ENCODE results near the gene SEC16B. TPM values are rescaled to one million over a fixed set of nuclear protein-coding genes. Genes with fewer than 3 reads are reported as not detected.
A peak's percentile ranks its signal among the peaks of the same experiment; 100 is the strongest.

Gene SEC16B
- total RNA-seq, 1 donor from 2014 or later, result 0.64 TPM

- Mint-ChIP-seq H3K27me3 (ENCODE audit: unreplicated experiment) (peaks cover 16% of the 10 kb centered on the region), H3K4me1 (ENCODE audit: unreplicated experiment) (peaks cover 11% of the 10 kb centered on the region), H3K27ac (ENCODE audit: unreplicated experiment) (peak overlapping the region; percentile 65), H3K4me3 (ENCODE audit: unreplicated experiment) (peak overlapping the region; percentile 24), H3K36me3 (ENCODE audit: unreplicated experiment) (no peaks in the 10 kb centered on the region), H3K9me3 (ENCODE audit: unreplicated experiment) (no peaks in the 10 kb centered on the region)
- TF ChIP-seq CTCF (IDR thresholded peaks at IDR 0.05), result no peak
- DNase-seq (ENCODE audit: extremely low spot score, unreplicated experiment), result no peak
Observed at GRCh38 chr1:177984136-177984525, 14.3 kb upstream of the SEC16B start.

- H3K27ac Mint-ChIP-seq (ENCODE audit: unreplicated experiment), result peak overlapping the region; percentile 65
- H3K27me3 Mint-ChIP-seq (ENCODE audit: unreplicated experiment), result peaks cover 16% of the 10 kb centered on the region
- TF ChIP-seq CTCF (IDR thresholded peaks at IDR 0.05), result no peak
- H3K36me3 Mint-ChIP-seq (ENCODE audit: unreplicated experiment), result no peaks in the 10 kb centered on the region
- no peak for DNase-seq (ENCODE audit: extremely low spot score, unreplicated experiment)
- no peaks in the 10 kb centered on the region for H3K9me3 Mint-ChIP-seq (ENCODE audit: unreplicated experiment)
- H3K4me3 Mint-ChIP-seq (ENCODE audit: unreplicated experiment), result peak overlapping the region; percentile 42
- peaks cover 11% of the 10 kb centered on the region for H3K4me1 Mint-ChIP-seq (ENCODE audit: unreplicated experiment)
Observed at GRCh38 chr1:177983482-177984135, 13.8 kb upstream of the SEC16B start.

GRCh38 chr1:177983077-177983476 is 13.2 kb upstream of the SEC16B start:
- H3K27me3 Mint-ChIP-seq (ENCODE audit: unreplicated experiment), result peaks cover 15% of the 10 kb centered on the region
- no peaks in the 10 kb centered on the region for H3K36me3 Mint-ChIP-seq (ENCODE audit: unreplicated experiment)
- H3K27ac Mint-ChIP-seq (ENCODE audit: unreplicated experiment), result no peak overlapping the region
- H3K4me1 Mint-ChIP-seq (ENCODE audit: unreplicated experiment), result peaks cover 11% of the 10 kb centered on the region
- H3K9me3 Mint-ChIP-seq (ENCODE audit: unreplicated experiment), result no peaks in the 10 kb centered on the region
- TF ChIP-seq CTCF (IDR thresholded peaks at IDR 0.05), result no peak
- no peak overlapping the region for H3K4me3 Mint-ChIP-seq (ENCODE audit: unreplicated experiment)
- DNase-seq (ENCODE audit: extremely low spot score, unreplicated experiment), result no peak

- no peaks in the 10 kb centered on the region for H3K36me3 Mint-ChIP-seq (ENCODE audit: unreplicated experiment)
- peaks cover 12% of the 10 kb centered on the region for H3K27me3 Mint-ChIP-seq (ENCODE audit: unreplicated experiment)
- no peak for DNase-seq (ENCODE audit: extremely low spot score, unreplicated experiment)
- peaks cover 14% of the 10 kb centered on the region for H3K4me1 Mint-ChIP-seq (ENCODE audit: unreplicated experiment)
- H3K27ac Mint-ChIP-seq (ENCODE audit: unreplicated experiment), result no peak overlapping the region
- H3K9me3 Mint-ChIP-seq (ENCODE audit: unreplicated experiment), result no peaks in the 10 kb centered on the region
- no peak overlapping the region for H3K4me3 Mint-ChIP-seq (ENCODE audit: unreplicated experiment)
- no peak for TF ChIP-seq CTCF (IDR thresholded peaks at IDR 0.05)
Observed at GRCh38 chr1:177981200-177981599, 11.3 kb upstream of the SEC16B start.

GRCh38 chr1:177979272-177979671 is 9.4 kb upstream of the SEC16B start:
- H3K4me1 Mint-ChIP-seq (ENCODE audit: unreplicated experiment), result peaks cover 13% of the 10 kb centered on the region
- no peaks in the 10 kb centered on the region for H3K36me3 Mint-ChIP-seq (ENCODE audit: unreplicated experiment)
- no peak overlapping the region for H3K27ac Mint-ChIP-seq (ENCODE audit: unreplicated experiment)
- no peak for TF ChIP-seq CTCF (IDR thresholded peaks at IDR 0.05)
- DNase-seq (ENCODE audit: extremely low spot score, unreplicated experiment), result no peak
- peaks cover 12% of the 10 kb centered on the region for H3K27me3 Mint-ChIP-seq (ENCODE audit: unreplicated experiment)
- H3K9me3 Mint-ChIP-seq (ENCODE audit: unreplicated experiment), result no peaks in the 10 kb centered on the region
- no peak overlapping the region for H3K4me3 Mint-ChIP-seq (ENCODE audit: unreplicated experiment)
